ENCODE measurements around the gene LY86. TPM values are rescaled to one million over a fixed set of nuclear protein-coding genes. Genes with fewer than 3 reads are reported as not detected.

Gene LY86
- total RNA-seq, 1 experiment from 2014 or later: not detected

GRCh38 chr6:6679633-6680032, 91.1 kb downstream of the LY86 start:
- no peaks in the 10 kb centered on the region for H3K79me1 ChIP-seq (ENCODE audit: insufficient read depth, low read depth, low read length, poor library complexity, severe bottlenecking)
- H3K4me2 ChIP-seq (ENCODE audit: insufficient read depth, insufficient read length, low read length): no peak overlapping the region
- H2AK5ac ChIP-seq (ENCODE audit: insufficient read length, low read length): no peak overlapping the region
- no peak overlapping the region for H4K5ac ChIP-seq (ENCODE audit: insufficient read length, low read depth, low read length)
- H3K4me3 Mint-ChIP-seq: no peak overlapping the region
- H4K91ac ChIP-seq (ENCODE audit: insufficient read length, low read depth, low read length): no peak overlapping the region
- H3K9me3 ChIP-seq (ENCODE audit: control insufficient read depth, low read depth, low read length): no peaks in the 10 kb centered on the region
- H3K14ac ChIP-seq (ENCODE audit: insufficient read depth, low read length): no peak overlapping the region
- WGBS (ENCODE audit: extremely low coverage, insufficient read length, low lambda C conversion rate): no CpG with 5 or more reads among the region's 5 CpGs
- no peak for DNase-seq
- no peak overlapping the region for H2BK12ac ChIP-seq (ENCODE audit: insufficient read length, low read depth, low read length)
- peak overlapping the region; percentile 77 for H2BK20ac ChIP-seq (ENCODE audit: low read depth, low read length, poor library complexity, severe bottlenecking)
- H3K23me2 ChIP-seq (ENCODE audit: insufficient read length, low read depth, low read length, poor library complexity, severe bottlenecking): no peaks in the 10 kb centered on the region
- no peak overlapping the region for H3T11ph ChIP-seq (ENCODE audit: low read length)
- H4K8ac ChIP-seq (replicated peaks; ENCODE audit: insufficient read length, low read depth, low read length): no peak overlapping the region
- peaks cover 5% of the 10 kb centered on the region; the same call in 1 of the 2 replicates for H3K27me3 Mint-ChIP-seq (ENCODE audit: low read depth)
- no peak overlapping the region for H2BK15ac ChIP-seq (ENCODE audit: low read depth, low read length)
- H3K27ac ChIP-seq (ENCODE audit: insufficient read length, low read depth, low read length): no peak overlapping the region
- no peak overlapping the region for H2BK120ac ChIP-seq (ENCODE audit: low read depth, low read length, poor library complexity, severe bottlenecking)
- no peaks in the 10 kb centered on the region for H3K79me2 ChIP-seq (ENCODE audit: insufficient read depth, low read length)
- no peaks in the 10 kb centered on the region; a peak in 1 of 5 replicates for H3K9me3 Mint-ChIP-seq
- no peak overlapping the region for H3K18ac ChIP-seq (ENCODE audit: insufficient read length, low read depth, low read length)
- TF ChIP-seq CTCF (conservative IDR thresholded peaks at IDR 0.05): no peak
- H2BK5ac ChIP-seq (ENCODE audit: insufficient read length, low read length): no peak overlapping the region
- peaks cover 4% of the 10 kb centered on the region; the same call in 1 of the 2 replicates for H3K4me1 ChIP-seq (ENCODE audit: insufficient read depth, low read length)
- H2AFZ ChIP-seq (ENCODE audit: low read length): no peak overlapping the region
- H3K9ac ChIP-seq (ENCODE audit: extremely low read depth, insufficient read length, low read length): no peak overlapping the region
- H3K27me3 ChIP-seq (ENCODE audit: insufficient read depth, low read length): no peaks in the 10 kb centered on the region
- H3K56ac ChIP-seq (ENCODE audit: insufficient read length, low read depth, low read length): no peak overlapping the region
- no peak overlapping the region for H3K4ac ChIP-seq (ENCODE audit: low read depth, low read length)
- H3K27ac Mint-ChIP-seq: no peak overlapping the region
- H3K23ac ChIP-seq (ENCODE audit: insufficient read length, low read depth, low read length): no peak overlapping the region
- no peaks in the 10 kb centered on the region for H3K36me3 Mint-ChIP-seq (ENCODE audit: insufficient read depth in 1 of 3, low read depth in 3 of 3)
- peaks cover 36% of the 10 kb centered on the region in 2 experiments for H3K4me1 Mint-ChIP-seq
- no peaks in the 10 kb centered on the region for H4K20me1 ChIP-seq (ENCODE audit: control insufficient read depth, insufficient read depth, insufficient read length)

All from H9 (cell line).